ENCODE data around the gene C2CD3.

C2CD3 gene

DNA sequence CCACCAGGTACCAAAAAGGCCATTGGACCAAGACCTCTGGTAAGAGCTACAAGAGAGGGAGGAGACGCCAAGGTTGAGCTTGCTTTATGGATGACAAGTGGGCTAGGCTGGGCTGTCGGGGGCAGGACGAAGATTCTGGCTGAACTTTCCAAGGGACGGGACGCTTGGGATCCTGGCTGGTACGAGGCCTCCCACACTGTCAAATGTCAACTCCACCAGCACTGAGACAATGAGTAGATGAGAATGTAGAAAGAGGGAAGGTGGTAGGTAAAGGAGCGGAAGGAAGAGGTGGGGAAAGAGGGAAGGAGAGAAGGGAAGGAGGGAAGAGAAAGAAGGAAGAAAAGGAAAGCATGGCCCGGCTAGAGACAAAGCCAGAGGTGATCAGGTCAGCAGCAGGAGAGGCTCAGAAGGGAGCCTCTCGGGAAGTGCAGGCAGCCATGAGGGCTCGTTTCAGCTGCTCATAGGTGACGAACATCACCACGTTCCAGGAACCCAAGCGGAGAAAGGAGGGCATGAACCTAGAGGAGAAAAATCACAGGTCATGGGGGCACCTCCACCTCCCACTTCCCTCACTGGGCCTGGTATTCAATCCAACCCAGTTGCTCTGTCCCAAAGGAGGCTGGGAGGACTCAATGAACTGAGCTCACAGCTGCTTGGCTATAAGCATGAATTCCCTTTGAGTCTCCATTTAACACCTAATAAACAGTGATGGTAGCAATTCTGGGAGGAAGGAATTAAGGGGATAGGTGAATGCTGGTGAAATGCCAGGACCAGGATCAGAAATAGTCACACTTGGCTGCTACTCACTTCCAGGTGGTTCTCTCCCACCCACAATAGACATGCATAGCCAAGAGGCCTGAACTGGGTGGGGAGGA, 196.0 kb downstream of the C2CD3 start:
- H3K4me3 ChIP-seq (ENCODE audit: low read length) = no peak overlapping the region
- TF ChIP-seq, protein P1, sequence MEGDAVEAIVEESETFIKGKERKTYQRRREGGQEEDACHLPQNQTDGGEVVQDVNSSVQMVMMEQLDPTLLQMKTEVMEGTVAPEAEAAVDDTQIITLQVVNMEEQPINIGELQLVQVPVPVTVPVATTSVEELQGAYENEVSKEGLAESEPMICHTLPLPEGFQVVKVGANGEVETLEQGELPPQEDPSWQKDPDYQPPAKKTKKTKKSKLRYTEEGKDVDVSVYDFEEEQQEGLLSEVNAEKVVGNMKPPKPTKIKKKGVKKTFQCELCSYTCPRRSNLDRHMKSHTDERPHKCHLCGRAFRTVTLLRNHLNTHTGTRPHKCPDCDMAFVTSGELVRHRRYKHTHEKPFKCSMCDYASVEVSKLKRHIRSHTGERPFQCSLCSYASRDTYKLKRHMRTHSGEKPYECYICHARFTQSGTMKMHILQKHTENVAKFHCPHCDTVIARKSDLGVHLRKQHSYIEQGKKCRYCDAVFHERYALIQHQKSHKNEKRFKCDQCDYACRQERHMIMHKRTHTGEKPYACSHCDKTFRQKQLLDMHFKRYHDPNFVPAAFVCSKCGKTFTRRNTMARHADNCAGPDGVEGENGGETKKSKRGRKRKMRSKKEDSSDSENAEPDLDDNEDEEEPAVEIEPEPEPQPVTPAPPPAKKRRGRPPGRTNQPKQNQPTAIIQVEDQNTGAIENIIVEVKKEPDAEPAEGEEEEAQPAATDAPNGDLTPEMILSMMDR (IDR thresholded peaks at IDR 0.05; ENCODE audit: insufficient read depth, low read depth, low read length, missing control alignments) = no peak
- no peak for DNase-seq (ENCODE audit: low read depth)

DNA sequence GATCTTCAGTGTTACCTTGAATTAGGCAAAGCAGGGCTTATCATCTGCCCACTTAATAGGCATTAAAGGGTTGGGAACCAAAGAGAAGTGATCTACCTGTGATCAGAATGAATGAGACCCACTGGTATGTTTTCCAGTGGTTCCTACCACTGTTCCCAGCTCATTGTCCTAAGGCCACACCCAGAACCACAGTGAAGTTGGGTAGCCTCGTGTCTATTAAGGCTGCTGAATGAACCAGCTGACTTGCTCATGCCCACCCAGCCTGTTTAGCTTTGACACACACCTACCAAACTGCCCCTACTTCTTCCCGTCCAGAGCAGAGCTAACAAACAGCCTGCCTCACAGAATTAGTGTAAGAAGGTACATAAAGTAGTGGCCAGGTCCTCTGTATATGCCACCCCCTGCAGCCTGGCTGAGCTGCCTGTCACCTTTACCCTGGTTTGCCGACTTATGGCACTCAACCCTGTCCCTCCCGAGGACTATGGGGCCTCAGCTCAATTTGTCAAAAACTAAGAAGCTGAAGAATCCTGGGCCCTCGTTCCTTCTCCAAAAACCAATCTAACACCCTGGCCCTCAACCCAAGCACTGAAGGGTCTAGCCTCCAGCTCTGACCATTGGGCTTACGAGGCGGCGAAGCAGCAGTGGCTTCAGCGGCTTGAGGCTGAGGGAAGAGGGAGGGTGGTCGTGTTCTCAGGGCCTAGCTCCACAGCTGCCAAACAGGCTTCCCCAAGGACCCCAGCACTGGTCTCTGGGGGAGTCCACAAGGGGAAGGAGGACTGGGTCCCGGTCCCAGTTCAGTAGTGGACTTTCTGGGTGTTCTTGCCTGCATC, 198.0 kb downstream of the C2CD3 start:
- H3K4me3 ChIP-seq (ENCODE audit: low read length) = no peak overlapping the region
- TF ChIP-seq, protein P1 (IDR thresholded peaks at IDR 0.05; ENCODE audit: insufficient read depth, low read depth, low read length, missing control alignments) = no peak
- peak; percentile 13 for DNase-seq (ENCODE audit: low read depth)

DNA sequence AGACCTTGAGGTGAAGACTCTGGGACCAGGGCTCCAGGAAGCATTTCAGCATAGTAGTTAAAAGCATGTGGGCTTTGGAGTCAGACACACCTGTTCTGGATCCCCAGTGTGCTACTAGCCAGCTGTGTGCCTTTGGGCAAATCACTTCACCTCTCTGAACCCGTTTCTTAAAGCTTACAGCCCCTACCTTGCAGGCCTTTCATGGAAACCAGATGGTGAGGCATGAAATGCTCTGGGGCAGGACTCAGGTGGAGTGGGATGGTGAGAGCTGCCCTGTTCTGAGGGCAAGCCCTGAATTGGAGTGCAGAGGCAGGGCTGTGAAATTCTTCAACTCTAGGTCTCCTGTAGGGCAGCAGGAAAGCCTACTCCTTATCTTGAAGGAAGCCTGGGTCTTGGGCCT, 198.6 kb downstream of the C2CD3 start:
- TF ChIP-seq, protein P1 (IDR thresholded peaks at IDR 0.05; ENCODE audit: insufficient read depth, low read depth, low read length, missing control alignments) = no peak
- H3K4me3 ChIP-seq (ENCODE audit: low read length) = no peak overlapping the region
- DNase-seq (ENCODE audit: low read depth) = no peak

DNA sequence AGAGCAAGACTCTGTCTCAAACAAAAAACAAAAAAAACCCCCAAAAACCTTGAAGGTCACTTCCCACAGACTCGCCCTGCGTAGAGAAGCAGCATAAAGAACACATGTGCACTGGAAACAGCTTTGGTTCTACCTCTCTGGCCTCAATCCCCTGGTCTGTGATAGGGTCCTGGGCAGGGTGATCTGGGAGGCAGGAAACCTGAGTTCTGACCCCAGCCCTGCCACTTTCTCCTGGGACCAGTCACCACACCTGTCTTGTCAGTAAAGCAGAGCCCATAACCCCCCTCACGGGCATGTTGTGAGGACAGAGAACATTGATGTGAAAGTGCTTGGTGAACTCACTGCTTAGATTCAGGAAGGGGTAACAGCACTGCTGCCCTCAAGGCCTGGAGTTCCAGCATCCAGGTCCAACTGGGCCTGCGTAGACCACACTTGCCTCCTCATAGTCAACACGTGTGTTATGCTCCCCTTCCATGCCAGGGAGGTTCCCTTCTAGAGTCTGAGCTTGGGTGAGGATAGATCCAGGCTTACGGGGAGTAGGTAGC, 199.6 kb downstream of the C2CD3 start:
- no peak overlapping the region for H3K4me3 ChIP-seq (ENCODE audit: low read length)
- TF ChIP-seq, protein P1 (IDR thresholded peaks at IDR 0.05; ENCODE audit: insufficient read depth, low read depth, low read length, missing control alignments) = no peak
- DNase-seq (ENCODE audit: low read depth) = no peak

DNA sequence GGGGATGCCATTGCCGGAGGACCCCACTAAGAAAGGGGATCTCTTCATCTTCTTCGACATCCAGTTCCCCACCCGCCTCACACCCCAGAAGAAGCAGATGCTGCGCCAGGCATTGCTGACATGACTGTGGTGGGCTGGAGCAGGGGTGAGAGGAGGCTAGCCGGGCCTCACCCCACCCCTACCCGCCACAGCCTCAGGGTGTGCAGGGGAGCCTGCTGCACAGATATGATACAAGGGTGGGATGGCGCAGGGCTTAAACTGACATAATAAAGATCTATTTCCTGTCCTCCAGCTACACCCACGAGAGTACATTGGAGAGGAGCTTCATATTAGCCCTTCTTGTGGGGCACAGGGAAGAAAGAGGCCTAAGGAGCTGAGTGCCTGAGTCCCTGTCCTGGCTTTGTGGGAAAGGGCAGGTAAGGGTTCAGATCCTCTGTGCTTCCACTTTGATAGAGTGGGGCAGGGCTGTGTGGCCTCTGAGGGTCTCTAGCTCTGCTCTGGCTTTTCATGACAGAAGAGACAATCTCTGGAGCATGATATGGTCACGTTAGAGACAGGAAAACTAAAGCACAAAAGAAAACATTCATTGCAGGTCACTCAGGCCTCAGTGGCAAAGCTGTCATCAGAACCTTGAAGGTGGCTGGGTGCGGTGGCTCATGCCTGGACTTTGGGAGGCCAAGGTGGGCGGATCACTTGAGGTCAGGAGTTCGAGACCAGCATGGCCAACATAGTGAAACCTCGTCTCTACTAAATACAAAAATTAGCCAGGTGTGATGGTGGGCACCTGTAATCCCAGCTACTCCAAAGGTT, 200.6 kb downstream of the C2CD3 start:
- TF ChIP-seq, protein P1 (IDR thresholded peaks at IDR 0.05; ENCODE audit: insufficient read depth, low read depth, low read length, missing control alignments) = no peak
- no peak for DNase-seq (ENCODE audit: low read depth)
- no peak overlapping the region for H3K4me3 ChIP-seq (ENCODE audit: low read length)

DNA sequence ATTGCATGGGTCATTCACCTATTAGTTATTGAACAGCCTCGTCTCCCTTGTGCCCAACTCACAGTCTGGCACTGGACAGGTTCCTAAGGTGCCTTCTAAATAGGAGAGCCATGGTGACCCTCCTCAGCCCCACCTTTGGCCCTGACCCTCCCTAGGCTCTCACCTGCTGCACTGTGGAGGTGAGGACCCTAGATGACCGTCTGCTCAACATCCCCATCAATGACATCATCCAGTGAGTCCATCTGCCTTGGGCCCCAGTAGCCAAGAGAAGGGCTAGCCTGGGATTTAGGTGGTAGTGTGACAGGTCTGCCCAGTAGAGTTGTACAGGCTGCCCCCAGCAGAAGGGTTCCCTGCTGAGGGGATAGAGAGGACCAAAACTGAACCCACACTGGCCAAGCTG, 201.7 kb downstream of the C2CD3 start:
- TF ChIP-seq, protein P1 (IDR thresholded peaks at IDR 0.05; ENCODE audit: insufficient read depth, low read depth, low read length, missing control alignments) = no peak
- no peak for DNase-seq (ENCODE audit: low read depth)
- H3K4me3 ChIP-seq (ENCODE audit: low read length) = no peak overlapping the region
